GM12878 (cell line): ENCODE measurements around the gene IFITM1. TPM values are rescaled to one million over a fixed set of nuclear protein-coding genes. Genes with fewer than 3 reads are reported as not detected.

Source experiments
- BCL3 ChIP-seq: IDR thresholded peaks from 2 replicates; pipeline ENCODE4 v1.6.1; 2011; ENCODE audit warnings: borderline replicate concordance, low read depth, mild to moderate bottlenecking, moderate library complexity, low read length; ENCODE audit not compliant: insufficient read depth, poor library complexity, severe bottlenecking
- BMI1 ChIP-seq: fragments of 450-650 bp; IDR thresholded peaks from 2 replicates; pipeline ENCODE4 v1.6.1; 2016; ENCODE audit warnings: mild to moderate bottlenecking, moderate library complexity, borderline replicate concordance
- CEBPZ ChIP-seq: fragments of 150-350 bp; IDR thresholded peaks from 2 replicates; pipeline ENCODE4 v1.6.1; 2016; ENCODE audit warnings: low read depth, low read length
- EED ChIP-seq: sonication (generic); IDR thresholded peaks from 2 replicates; pipeline ENCODE4 v1.6.1; 2016; ENCODE audit warnings: antibody characterized with exemption, low read depth
- EP300 ChIP-seq, 2 experiments: fragments of 150-350 bp in 1 of 2; IDR thresholded peaks; 2 replicates each; pipeline ENCODE4 v1.6.1; 2011 to 2012; ENCODE audit warnings: low read depth in 2 of 2, low read length in 2 of 2, borderline replicate concordance in 1 of 2, improper control_type of control experiment in 1 of 2, inconsistent platforms in 1 of 2; ENCODE audit not compliant: control insufficient read depth in 1 of 2
- FOXK2 ChIP-seq: fragments of 450-650 bp; IDR thresholded peaks from 2 replicates; pipeline ENCODE4 v1.6.1; 2017; ENCODE audit warnings: mild to moderate bottlenecking, moderate library complexity
- GATAD2B ChIP-seq: fragments of 450-650 bp; conservative IDR thresholded peaks from 2 replicates; pipeline ENCODE4 v1.6.1; 2017; ENCODE audit warnings: low read depth, mild to moderate bottlenecking, moderate library complexity
- IKZF1 ChIP-seq: fragments of 450-650 bp; conservative IDR thresholded peaks from 2 replicates; pipeline ENCODE4 v1.6.1; 2017; ENCODE audit warnings: antibody characterized with exemption, mild to moderate bottlenecking
- KDM1A ChIP-seq: fragments of 200-600 bp; sonication (generic); IDR thresholded peaks from 2 replicates; pipeline ENCODE4 v1.6.1; 2016; ENCODE audit warnings: borderline replicate concordance
- MEF2B ChIP-seq: fragments of 450-650 bp; IDR thresholded peaks from 2 replicates; pipeline ENCODE4 v1.6.1; 2018; ENCODE audit warnings: mild to moderate bottlenecking, moderate library complexity; ENCODE audit not compliant: partially characterized antibody, poor library complexity, severe bottlenecking
- NBN ChIP-seq: fragments of 450-650 bp; IDR thresholded peaks from 2 replicates; pipeline ENCODE4 v1.6.1; 2016
- POLR2AphosphoS2 ChIP-seq: IDR thresholded peaks from 2 replicates; pipeline ENCODE4 v1.6.1; 2011; ENCODE audit warnings: low read depth, mild to moderate bottlenecking, low read length, improper control_type of control experiment, moderate library complexity
- REST ChIP-seq: IDR thresholded peaks from 2 replicates; pipeline ENCODE4 v1.6.1; 2012; ENCODE audit warnings: mild to moderate bottlenecking, low read depth, low read length
- SMARCA5 ChIP-seq: fragments of 450-650 bp; IDR thresholded peaks from 2 replicates; pipeline ENCODE4 v1.6.1; 2017; ENCODE audit warnings: mild to moderate bottlenecking
- YY1 ChIP-seq: IDR thresholded peaks from 2 replicates; pipeline ENCODE4 v1.6.1; 2011; ENCODE audit warnings: low read depth, mild to moderate bottlenecking, low read length
- ZSCAN29 ChIP-seq: fragments of 450-650 bp; IDR thresholded peaks from 2 replicates; pipeline ENCODE4 v1.6.1; 2017; ENCODE audit warnings: mild to moderate bottlenecking, moderate library complexity
- ZZZ3 ChIP-seq: IDR thresholded peaks from 2 replicates; pipeline ENCODE4 v1.6.1; 2011; ENCODE audit warnings: low read depth; ENCODE audit not compliant: control insufficient read depth, insufficient read length
- polyA plus RNA-seq, 11 experiments: library from polyadenylated mRNA; depleted of rRNA in 4 of 11; unstranded in 6 of 11; stranded (reverse) in 5 of 11; fragments of >200 nt; fragmentation: Nextera tagmentation in 4 of 11; fragmentation: Illumina TruSeq in 1 of 11; extraction: Ambion mirVana in 4 of 11; extraction: Trizol in 1 of 11; gene quantifications; 1 replicate in 1 of 11; 2 replicates in 10 of 11; pipeline versions ENCODE4 v1.2.1 to v1.2.3, GENCODE V29; 2011 to 2016; ENCODE audit warnings: inconsistent platforms in 2 of 11, missing spikeins in 2 of 11, low read depth in 1 of 11
- total RNA-seq, 4 experiments: library from RNA; depleted of rRNA in 3 of 4; stranded (reverse); fragments of >200 nt in 3 of 4; fragmentation: Illumina TruSeq in 1 of 4; extraction: Trizol in 1 of 4; gene quantifications; 2 replicates each; pipeline versions ENCODE4 v1.2.1 to v1.2.3, GENCODE V29; 2013 to 2021
- TF ChIP-seq, protein P1 (sequence below): IDR thresholded peaks from 2 replicates; pipeline ENCODE4 v1.6.1; 2011; ENCODE audit warnings: borderline replicate concordance, low read depth, mild to moderate bottlenecking, moderate library complexity, mixed read lengths, low read length; ENCODE audit not compliant: insufficient read depth; ENCODE audit errors: extremely low read length
- TF ChIP-seq, protein P2 (sequence below): IDR thresholded peaks from 2 replicates; pipeline ENCODE4 v1.6.1; 2012; ENCODE audit warnings: low read depth, low read length, improper control_type of control experiment

Gene IFITM1
- total and polyA plus RNA-seq, 10 of the 15 experiments (the other 5 are each of a cell fraction or from before 2014, with no cell fraction given) = 396 to 2,788 (median 607) TPM

- no peak for TF ChIP-seq CEBPZ
- TF ChIP-seq BMI1 = no peak
- TF ChIP-seq ZSCAN29 = no peak
- peak; percentile 79 for TF ChIP-seq IKZF1
- 0 out of 2 replicates have a peak, but pooled peaks have one; percentile 16 for TF ChIP-seq YY1
- no peak for TF ChIP-seq KDM1A
- TF ChIP-seq SMARCA5 = peak; percentile 74; the same call in 1 of the 2 replicates
- TF ChIP-seq, protein P1, sequence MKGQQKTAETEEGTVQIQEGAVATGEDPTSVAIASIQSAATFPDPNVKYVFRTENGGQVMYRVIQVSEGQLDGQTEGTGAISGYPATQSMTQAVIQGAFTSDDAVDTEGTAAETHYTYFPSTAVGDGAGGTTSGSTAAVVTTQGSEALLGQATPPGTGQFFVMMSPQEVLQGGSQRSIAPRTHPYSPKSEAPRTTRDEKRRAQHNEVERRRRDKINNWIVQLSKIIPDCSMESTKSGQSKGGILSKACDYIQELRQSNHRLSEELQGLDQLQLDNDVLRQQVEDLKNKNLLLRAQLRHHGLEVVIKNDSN = no peak
- TF ChIP-seq, protein P2, sequence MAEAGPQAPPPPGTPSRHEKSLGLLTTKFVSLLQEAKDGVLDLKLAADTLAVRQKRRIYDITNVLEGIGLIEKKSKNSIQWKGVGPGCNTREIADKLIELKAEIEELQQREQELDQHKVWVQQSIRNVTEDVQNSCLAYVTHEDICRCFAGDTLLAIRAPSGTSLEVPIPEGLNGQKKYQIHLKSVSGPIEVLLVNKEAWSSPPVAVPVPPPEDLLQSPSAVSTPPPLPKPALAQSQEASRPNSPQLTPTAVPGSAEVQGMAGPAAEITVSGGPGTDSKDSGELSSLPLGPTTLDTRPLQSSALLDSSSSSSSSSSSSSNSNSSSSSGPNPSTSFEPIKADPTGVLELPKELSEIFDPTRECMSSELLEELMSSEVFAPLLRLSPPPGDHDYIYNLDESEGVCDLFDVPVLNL = no peak
- peak; percentile 43; the same call in 1 of the 2 replicates for TF ChIP-seq GATAD2B
- TF ChIP-seq FOXK2 = no peak
- TF ChIP-seq EED = no peak
- TF ChIP-seq POLR2AphosphoS2 = no peak; the same call in 1 of the 2 replicates
- no peak for TF ChIP-seq MEF2B
- TF ChIP-seq NBN = peak; percentile 92
- TF ChIP-seq EP300 (IDR thresholded peaks at IDR 0.05; ENCODE audit: borderline replicate concordance in 1 of 2, control insufficient read depth in 1 of 2, low read depth in 2 of 2, low read length in 2 of 2) = no peak
- TF ChIP-seq ZZZ3 = no peak
- no peak for TF ChIP-seq REST
- TF ChIP-seq BCL3 = peak; percentile 18
Measured at GRCh38 chr11:313787-314553, at the start of gene IFITM1 (continued).
